ENCODE results near the gene ARMH3.

ARMH3 gene

DNA sequence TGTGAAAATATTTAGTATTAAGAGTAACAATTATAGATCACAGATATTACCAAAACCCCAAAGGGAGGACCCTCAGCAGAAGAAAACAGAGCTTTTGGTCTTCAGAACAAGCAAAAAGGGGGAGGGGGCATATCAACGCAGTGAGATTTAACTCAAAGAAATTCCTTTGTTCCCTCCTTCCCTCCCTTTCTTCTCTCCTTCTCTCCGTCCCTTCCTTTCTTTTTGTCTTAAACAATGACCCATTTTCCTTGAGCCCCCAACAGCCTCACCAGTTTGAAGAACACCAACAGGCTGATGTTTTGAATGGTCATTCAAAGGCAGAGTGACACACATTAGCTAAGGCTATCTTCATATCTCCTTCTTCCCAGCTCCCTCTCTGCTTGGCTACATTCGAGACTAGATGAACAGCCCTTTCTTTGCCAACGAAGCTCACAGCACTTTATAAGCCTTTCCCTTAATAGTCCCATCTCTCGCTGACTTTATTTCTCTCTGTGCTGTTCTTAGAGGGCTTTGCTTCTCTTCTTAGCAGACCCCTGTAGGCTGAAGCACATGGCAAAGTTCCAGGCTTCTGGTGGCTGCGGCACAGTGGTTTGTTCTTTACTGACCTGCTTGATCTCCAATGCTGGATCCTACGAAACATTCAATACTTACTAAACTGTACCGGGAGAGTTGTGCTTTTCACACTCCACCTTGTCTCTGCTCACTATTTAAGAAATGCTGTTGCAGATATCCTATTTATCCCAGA lies 136.8 kb downstream of the ARMH3 start:
- Histone ChIP-seq H3K4me3 (ENCODE audit: low read depth, low read length) (no peak overlapping the region), H3K27me3 (ENCODE audit: insufficient read depth, low read depth, severe bottlenecking) (no peaks in the 10 kb centered on the region), H3K27ac (no peak overlapping the region), H3K36me3 (no peaks in the 10 kb centered on the region), H3K9me3 (ENCODE audit: severe bottlenecking) (no peaks in the 10 kb centered on the region)
- TF ChIP-seq, protein P1, sequence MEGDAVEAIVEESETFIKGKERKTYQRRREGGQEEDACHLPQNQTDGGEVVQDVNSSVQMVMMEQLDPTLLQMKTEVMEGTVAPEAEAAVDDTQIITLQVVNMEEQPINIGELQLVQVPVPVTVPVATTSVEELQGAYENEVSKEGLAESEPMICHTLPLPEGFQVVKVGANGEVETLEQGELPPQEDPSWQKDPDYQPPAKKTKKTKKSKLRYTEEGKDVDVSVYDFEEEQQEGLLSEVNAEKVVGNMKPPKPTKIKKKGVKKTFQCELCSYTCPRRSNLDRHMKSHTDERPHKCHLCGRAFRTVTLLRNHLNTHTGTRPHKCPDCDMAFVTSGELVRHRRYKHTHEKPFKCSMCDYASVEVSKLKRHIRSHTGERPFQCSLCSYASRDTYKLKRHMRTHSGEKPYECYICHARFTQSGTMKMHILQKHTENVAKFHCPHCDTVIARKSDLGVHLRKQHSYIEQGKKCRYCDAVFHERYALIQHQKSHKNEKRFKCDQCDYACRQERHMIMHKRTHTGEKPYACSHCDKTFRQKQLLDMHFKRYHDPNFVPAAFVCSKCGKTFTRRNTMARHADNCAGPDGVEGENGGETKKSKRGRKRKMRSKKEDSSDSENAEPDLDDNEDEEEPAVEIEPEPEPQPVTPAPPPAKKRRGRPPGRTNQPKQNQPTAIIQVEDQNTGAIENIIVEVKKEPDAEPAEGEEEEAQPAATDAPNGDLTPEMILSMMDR (IDR thresholded peaks at IDR 0.05; ENCODE audit: low read depth, low read length) = no peak
- DNase-seq = no peak

DNA sequence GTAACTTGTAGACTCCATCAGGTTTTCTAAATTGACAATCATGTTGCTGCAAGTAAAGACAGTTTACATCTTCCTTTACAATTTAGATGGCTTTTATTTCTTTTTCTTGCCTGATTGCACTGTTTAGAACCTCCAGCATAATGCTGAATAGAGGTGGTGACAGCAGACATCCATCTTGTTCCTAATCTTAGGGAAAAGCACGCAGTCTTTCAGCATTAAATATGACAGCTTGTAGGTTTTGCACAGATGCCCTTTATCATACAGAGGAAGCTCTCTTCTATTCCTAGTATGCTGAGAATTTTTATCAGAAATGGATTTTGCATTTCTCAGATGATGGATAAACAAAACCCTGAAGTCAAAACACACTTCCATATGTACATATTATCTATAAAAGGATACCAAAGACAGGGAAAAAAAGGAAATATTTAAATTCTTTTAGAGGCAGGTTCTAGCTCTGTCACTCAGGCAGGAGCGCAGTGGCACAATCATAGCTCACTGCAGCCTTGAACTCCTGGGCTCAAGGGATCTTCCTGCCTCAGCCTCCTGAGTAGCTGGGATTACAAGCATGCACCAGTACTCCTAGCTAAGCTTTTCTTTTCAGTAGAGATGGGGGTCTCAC lies 143.3 kb downstream of the ARMH3 start:
- H3K27ac ChIP-seq = no peak overlapping the region
- DNase-seq = no peak
- TF ChIP-seq, protein P1 (IDR thresholded peaks at IDR 0.05; ENCODE audit: low read depth, low read length) = no peak
- H3K36me3 ChIP-seq = no peaks in the 10 kb centered on the region; the same call in 1 of the 2 replicates
- H3K4me3 ChIP-seq (ENCODE audit: low read depth, low read length) = no peak overlapping the region
- H3K27me3 ChIP-seq (ENCODE audit: insufficient read depth, low read depth, severe bottlenecking) = no peaks in the 10 kb centered on the region
- no peaks in the 10 kb centered on the region for H3K9me3 ChIP-seq (ENCODE audit: severe bottlenecking)

DNA sequence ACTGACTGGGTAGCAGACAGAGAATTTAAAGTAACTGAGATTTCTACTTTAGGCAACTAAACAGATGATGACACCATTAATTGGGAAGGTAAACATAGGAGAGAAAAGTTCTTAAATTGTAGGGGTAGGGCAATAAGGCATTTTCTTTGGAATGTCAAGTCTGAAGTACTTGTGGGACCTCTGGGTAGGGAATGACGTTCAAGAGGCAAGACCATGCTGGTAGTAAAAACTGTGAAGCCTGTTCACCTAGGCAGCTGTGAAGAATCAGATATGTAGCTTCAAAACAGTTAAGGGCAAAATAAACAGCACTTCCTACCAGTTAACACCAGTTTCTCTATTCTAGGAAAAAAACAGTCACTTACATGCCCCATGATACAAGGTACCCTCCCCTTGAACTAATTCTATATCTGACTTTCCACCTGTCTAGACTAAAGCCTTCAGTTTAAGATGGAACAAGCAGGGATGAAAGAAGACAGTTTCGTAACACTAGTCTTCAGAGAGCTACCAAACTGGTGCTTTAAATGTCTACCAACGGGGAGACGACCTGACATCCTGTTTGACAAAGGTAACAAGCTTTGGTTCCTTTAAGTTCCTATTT lies 149.3 kb downstream of the ARMH3 start:
- H3K4me3 ChIP-seq (ENCODE audit: low read depth, low read length) = no peak overlapping the region
- H3K27me3 ChIP-seq (ENCODE audit: insufficient read depth, low read depth, severe bottlenecking) = no peaks in the 10 kb centered on the region
- TF ChIP-seq, protein P1 (IDR thresholded peaks at IDR 0.05; ENCODE audit: low read depth, low read length) = no peak
- no peaks in the 10 kb centered on the region; the same call in 1 of the 2 replicates for H3K36me3 ChIP-seq
- no peak for DNase-seq
- H3K9me3 ChIP-seq (ENCODE audit: severe bottlenecking) = no peaks in the 10 kb centered on the region
- no peak overlapping the region for H3K27ac ChIP-seq

DNA sequence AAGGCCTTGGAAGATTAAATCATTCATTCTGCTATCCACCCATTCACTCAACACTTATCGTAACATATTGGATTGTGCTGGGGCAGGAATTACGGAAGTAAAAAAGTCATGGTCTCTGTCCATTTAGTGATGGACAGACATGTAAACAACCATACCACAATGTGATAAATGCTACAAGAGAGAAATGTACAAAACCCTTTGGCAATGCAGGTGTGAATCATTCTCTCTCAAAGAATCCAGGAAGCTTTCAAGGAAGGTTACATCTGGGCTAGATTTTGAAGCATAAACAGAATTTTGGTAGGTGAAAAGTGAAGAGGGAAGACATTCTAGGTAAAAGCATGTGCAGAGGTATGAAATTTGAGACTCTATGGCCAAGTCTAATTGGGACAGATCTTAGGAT lies 150.7 kb downstream of the ARMH3 start:
- Histone ChIP-seq H3K4me3 (ENCODE audit: low read depth, low read length) (no peak overlapping the region), H3K27me3 (ENCODE audit: insufficient read depth, low read depth, severe bottlenecking) (no peaks in the 10 kb centered on the region), H3K27ac (no peak overlapping the region), H3K9me3 (ENCODE audit: severe bottlenecking) (no peaks in the 10 kb centered on the region), H3K36me3 (no peaks in the 10 kb centered on the region; the same call in 1 of the 2 replicates)
- TF ChIP-seq, protein P1 (IDR thresholded peaks at IDR 0.05; ENCODE audit: low read depth, low read length) = no peak
- DNase-seq = no peak

DNA sequence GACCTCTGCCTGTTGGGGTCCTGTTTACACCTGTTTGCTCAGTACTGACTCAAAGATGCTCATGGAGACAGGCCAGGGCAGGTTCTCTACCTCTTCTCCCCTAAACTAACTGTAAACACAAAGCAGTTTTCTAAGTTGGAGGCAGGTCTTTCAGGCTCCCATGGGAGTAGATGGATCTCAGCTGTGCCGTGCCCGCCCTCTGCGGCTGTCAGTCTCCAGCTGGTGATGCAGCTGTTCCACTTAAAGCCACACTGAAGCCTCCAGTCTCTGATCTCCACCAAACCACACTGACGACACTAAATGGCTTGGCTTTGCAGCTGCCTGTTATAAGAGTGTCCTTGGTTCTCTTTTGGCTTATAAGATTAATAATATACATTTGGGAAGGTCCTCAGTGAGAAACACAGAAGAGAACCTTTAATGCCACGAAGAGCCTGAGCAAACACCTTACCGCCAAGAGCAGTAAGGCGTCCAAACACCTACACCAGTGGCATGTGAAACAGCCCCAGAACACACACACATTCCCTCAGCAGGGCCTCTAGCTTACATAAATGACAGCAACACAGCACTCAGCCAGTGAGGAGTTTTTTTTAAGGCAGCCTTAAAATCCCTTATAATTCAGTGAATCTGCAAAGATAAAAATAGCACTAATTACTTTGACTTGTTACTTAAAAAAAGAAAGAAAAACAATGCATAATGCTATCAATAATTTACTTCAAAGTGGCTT lies 152.0 kb downstream of the ARMH3 start:
- Histone ChIP-seq H3K36me3 (no peaks in the 10 kb centered on the region; the same call in 1 of the 2 replicates), H3K27ac (peak overlapping the region; percentile 31; the same call in 1 of the 2 replicates), H3K4me3 (ENCODE audit: low read depth, low read length) (no peak overlapping the region), H3K9me3 (ENCODE audit: severe bottlenecking) (no peaks in the 10 kb centered on the region), H3K27me3 (ENCODE audit: insufficient read depth, low read depth, severe bottlenecking) (no peaks in the 10 kb centered on the region)
- TF ChIP-seq, protein P1 (IDR thresholded peaks at IDR 0.05; ENCODE audit: low read depth, low read length) = no peak
- DNase-seq = peak; percentile 47
